AG04449 (cell line): ENCODE results near the gene ARHGDIA.

ENCODE experiments used
- CTCF ChIA-PET: fragments of 350-600 bp; formaldehyde crosslinking; extraction: SDS; loops from one replicate; lab custom pipeline; 2021; ENCODE audit warnings: antibody characterized with exemption; lab: Yijun Ruan, JAX
- POLR2A ChIA-PET: fragments of 400-600, 350-600 bp; formaldehyde crosslinking; extraction: SDS; loops from one replicate; lab custom pipeline; 2020; ENCODE audit warnings: antibody characterized with exemption, inconsistent platforms; lab: Yijun Ruan, JAX
- DNase-seq: peaks from one replicate; pipeline ENCODE4 v3.0.0-alpha.2; 2010; ENCODE audit warnings: low read depth, low spot score
- H3K4me3 ChIP-seq: 2 replicates; pipeline ENCODE4 v1.5.1; 2011; ENCODE audit warnings: low read depth, mild to moderate bottlenecking, control low read depth, low read length
- TF ChIP-seq, protein P1 (sequence below): IDR thresholded peaks from one replicate; pipeline ENCODE4 v1.5.1; 2011; ENCODE audit warnings: mild to moderate bottlenecking, moderate library complexity, low read length, control low read depth, inconsistent platforms; ENCODE audit not compliant: insufficient read depth; ENCODE audit errors: missing control alignments

The ARHGDIA gene

DNA sequence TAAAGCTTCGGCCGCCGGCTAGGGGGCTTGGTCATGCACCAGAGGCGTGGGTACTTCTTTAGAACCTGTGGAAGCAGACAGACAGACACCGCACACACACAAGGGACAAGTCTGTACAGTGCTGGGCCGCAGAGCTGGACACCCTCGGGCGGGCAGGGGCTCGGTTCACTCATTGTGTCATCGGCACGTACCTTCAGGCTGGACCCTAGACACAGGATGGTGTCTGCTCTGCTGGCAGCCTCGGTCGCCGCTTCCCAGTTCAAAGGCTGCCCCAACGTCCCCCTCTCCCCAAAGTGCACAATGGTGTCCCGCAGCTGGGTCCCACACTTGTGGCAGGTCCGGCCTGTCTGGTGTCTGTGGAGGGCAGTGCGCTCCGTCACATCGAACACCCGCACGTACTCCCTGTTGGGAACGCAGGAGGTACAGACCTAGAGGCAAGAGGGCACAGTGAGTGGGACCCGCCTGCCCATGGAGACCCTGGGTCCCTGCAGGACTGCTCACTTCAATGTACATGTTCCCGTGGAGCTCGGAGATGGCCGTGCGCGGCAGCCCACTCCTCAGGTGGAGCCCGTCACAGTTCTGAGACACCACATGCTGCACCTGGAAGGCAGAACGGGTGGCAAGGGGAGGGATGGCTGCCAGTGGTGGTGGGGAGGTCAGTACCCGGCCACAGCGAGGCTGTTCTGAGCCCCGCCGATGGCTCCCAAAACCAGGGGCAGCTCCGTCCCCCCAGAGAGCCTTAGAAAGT is 43.1 kb upstream of the ARHGDIA start:
- CTCF ChIA-PET, result interaction anchor here (0.8 kb wide), 1 partner anchor 12 kb away, joined by 3 read pairs; no protein-coding TSS in a partner anchor
- DNase-seq, result no peak
- H3K4me3 ChIP-seq, result no peak overlapping the region
- TF ChIP-seq, protein P1, sequence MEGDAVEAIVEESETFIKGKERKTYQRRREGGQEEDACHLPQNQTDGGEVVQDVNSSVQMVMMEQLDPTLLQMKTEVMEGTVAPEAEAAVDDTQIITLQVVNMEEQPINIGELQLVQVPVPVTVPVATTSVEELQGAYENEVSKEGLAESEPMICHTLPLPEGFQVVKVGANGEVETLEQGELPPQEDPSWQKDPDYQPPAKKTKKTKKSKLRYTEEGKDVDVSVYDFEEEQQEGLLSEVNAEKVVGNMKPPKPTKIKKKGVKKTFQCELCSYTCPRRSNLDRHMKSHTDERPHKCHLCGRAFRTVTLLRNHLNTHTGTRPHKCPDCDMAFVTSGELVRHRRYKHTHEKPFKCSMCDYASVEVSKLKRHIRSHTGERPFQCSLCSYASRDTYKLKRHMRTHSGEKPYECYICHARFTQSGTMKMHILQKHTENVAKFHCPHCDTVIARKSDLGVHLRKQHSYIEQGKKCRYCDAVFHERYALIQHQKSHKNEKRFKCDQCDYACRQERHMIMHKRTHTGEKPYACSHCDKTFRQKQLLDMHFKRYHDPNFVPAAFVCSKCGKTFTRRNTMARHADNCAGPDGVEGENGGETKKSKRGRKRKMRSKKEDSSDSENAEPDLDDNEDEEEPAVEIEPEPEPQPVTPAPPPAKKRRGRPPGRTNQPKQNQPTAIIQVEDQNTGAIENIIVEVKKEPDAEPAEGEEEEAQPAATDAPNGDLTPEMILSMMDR, result no peak
- POLR2A ChIA-PET, result no interaction called here

DNA sequence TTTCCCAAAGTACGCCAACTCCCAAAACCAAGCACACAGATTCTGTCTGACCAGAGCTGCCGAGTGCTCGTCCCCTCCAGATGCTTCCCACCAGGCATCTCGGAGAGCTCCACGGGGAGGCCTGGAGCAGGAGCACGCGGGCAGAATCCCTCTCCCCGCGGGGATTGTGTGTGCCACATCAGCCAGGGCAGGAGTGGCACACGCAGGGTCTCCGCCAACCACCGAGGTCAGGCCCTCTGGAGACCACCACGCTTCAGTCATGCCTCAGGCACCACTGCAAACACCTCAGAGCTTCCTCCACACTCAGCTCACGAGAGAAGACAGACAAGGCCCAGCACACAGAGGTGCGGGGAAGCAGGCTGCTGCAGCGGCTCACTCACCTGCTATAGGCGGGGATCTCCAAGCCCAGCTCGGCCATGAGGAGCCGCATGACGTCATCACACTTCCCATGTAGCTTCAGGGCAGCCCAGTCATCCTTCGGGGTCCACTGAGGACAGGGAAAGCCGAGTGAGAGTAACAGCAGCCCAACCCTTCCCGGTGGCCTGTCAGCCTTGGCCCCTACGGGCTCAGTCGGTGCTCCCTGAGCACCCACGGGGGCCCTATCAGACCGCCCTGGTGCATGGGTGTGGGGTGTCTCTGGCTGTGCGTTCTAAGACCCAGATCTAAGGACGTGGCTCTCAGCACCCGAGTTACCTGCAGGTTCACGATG is 42.4 kb upstream of the ARHGDIA start:
- H3K4me3 ChIP-seq, result no peak overlapping the region
- TF ChIP-seq, protein P1, result no peak
- ChIA-PET POLR2A (no interaction called here), CTCF (no interaction called here)
- DNase-seq, result no peak

DNA sequence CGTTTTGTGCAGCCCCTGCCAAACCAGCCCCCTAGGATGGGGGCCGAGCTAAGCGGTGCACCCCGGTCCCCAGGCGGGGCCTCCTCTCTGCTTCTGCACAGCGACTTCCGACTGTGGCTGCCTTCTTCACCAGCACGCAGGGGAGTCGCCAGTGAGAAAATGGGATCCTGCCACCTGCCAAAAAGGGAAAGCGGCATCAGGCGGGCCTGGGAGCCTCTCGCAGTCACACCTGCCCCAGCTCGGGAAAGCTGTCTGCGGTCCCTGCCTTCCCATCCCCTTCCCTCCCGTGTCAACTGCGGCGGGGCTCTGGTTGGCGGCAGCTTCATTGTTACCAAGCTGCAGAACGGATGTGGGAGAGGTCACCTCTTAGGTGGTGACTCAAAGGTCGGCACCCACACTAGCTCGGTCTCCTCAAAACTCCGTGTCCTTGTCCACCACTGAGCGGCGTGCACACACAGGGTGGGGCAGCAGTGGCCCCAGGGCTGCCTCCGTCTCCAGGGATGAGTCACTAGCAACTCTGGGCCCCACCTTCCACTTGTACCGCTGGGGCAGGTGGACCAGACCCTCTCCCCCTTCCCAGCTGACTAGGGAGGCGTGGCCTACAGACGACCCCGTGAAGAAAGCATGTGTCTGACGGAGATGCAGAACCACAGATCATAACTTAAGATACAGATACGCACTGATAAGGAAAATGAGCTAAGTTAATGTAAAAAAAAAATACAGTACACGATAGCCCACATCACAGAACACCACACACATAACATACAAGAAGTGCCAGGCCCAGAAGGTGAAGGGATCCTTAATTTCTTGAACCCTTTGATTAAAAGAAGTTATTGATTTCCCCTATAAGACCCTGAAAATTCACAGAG is 41.5 kb upstream of the ARHGDIA start:
- DNase-seq, result no peak
- no peak overlapping the region for H3K4me3 ChIP-seq
- TF ChIP-seq, protein P1, result no peak
- ChIA-PET POLR2A (no interaction called here), CTCF (no interaction called here)

DNA sequence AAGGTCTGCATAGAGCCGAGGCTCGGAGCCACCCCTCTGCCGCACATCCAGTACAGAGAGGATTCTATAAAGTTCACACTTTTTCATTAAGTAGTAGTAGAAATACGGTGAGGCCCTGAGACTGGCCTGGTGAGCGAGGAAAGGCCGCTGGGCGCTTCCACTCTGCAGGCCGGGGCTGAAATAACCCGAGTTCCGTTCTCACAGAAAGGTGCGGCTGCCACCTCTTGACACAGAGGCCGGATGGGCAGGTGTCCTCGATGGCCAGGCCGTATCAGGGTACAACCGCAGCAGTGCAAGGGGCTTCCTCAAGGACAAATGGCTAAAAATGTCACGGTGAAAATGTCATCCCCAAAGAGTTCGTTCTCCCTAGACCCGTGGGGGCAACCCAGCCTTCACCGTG is 40.8 kb upstream of the ARHGDIA start:
- TF ChIP-seq, protein P1, result no peak
- no peak for DNase-seq
- CTCF ChIA-PET, result no interaction called here
- POLR2A ChIA-PET, result no interaction called here
- no peak overlapping the region for H3K4me3 ChIP-seq

DNA sequence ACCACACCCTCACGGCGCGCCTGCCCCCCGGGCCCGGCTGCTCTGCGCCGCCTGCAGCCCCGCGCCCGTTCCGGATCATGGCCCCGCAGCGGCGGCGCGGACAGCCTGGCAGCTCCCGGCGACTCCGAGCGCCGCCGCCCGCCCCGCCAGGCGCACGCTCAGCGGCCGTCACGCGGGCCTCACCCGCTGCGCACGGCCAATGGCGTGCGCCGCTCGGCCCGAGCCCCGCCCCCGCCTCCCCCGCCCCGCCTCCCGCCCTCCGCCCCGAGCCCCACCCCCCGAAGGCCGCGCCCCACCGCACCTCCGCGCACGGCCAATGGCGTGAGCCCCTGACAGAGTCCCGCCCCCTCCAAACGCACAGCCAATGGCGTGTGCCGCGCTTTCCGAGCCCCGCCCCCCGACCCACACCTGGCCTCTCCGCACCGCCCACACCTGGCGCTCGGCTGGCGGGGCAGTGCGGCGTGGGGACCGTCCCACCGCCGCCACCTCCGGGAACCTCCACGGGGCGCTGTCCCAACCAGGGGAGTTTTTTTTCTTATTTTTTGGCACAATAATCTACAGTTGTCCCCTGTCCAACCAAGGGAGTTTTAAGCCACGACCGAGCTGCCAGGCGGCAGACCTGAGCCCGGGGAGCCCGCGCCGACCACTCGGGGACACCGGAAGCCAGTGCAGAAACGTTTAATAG is 40.3 kb upstream of the ARHGDIA start, which contains the start of gene PCYT2:
TSS of gene PCYT2 (minus strand) at position 123 of the 685 bp plus-strand sequence. CDS start at position 79, 44 bp downstream.
- CTCF ChIA-PET, result interaction anchor here (1.0 to 1.4 kb wide), 2 partner anchors 13 to 42 kb away, joined by 4 to 6 read pairs; no protein-coding TSS in a partner anchor
- TF ChIP-seq, protein P1, result no peak
- POLR2A ChIA-PET, result interaction anchor here (1.4 kb wide), 1 partner anchor 15 kb away, joined by 4 read pairs; no protein-coding TSS in a partner anchor
- DNase-seq, result no peak
- H3K4me3 ChIP-seq, result peak within 1 kb of the TSS; percentile 74
